ENCODE measurements around the gene PIP4K2C.
"Not testable (repeated sequence)": the region's sequence is repeated elsewhere in the genome, so short reads cannot be mapped to it uniquely, and the experiment has no call there.

The PIP4K2C gene

GRCh38 chr12:57641699-57642442 is 50.9 kb downstream of the PIP4K2C start:
- no peak for DNase-seq

GRCh38 chr12:57645990-57646658 is 55.1 kb downstream of the PIP4K2C start:
- not testable (repeated sequence) for DNase-seq

GRCh38 chr12:57646659-57647049 is 55.7 kb downstream of the PIP4K2C start:
- DNase-seq: not testable (repeated sequence)
